Testis (tissue), 3 donors: ENCODE measurements around the gene LDLRAD4. TPM values are rescaled to one million over a fixed set of nuclear protein-coding genes. Genes with fewer than 3 reads are reported as not detected.

Source experiments
- DNase-seq: peaks from one replicate; pipeline ENCODE4 v3.0.0-alpha.2; 2019
- H3K27ac ChIP-seq, 2 donors: fragments of 200-600 bp; sonication (generic); one replicate each; pipeline ENCODE4 v1.5.1; 2019
- H3K27me3 ChIP-seq: fragments of 200-600 bp; sonication (generic); one replicate; pipeline ENCODE4 v1.5.1; 2019
- H3K36me3 ChIP-seq: fragments of 200-600 bp; sonication (generic); one replicate; pipeline ENCODE4 v1.5.1; 2017; ENCODE audit warnings: low read depth; ENCODE audit errors: missing control alignments
- H3K4me1 ChIP-seq: fragments of 200-600 bp; sonication (generic); one replicate; pipeline ENCODE4 v1.5.1; 2019
- H3K4me3 ChIP-seq, 2 donors: fragments of 200-600 bp; sonication (generic); one replicate each; pipeline ENCODE4 v1.5.1; 2017 to 2019
- H3K9me3 ChIP-seq: fragments of 200-600 bp; sonication (generic); one replicate; pipeline ENCODE4 v1.5.1; 2017
- POLR2A ChIP-seq: fragments of 450-650 bp; IDR thresholded peaks from one replicate; pipeline ENCODE4 v1.6.1; 2017; ENCODE audit warnings: antibody characterized with exemption, mild to moderate bottlenecking, moderate library complexity
- WGBS, 2 donors: methylation state at CpG; one replicate each; pipeline ENCODE4 v1.1.5; 2018; 5-methylcytosine and 5-hydroxymethylcytosine counted together
- intact Hi-C: fragments of 100-400 bp; cut with DNase I; formaldehyde crosslinking; loops from one replicate; pipeline ENCODE4 v1.15.1; 2023; ENCODE audit warnings: low total_unique reads
- polyA plus RNA-seq: library from polyadenylated mRNA; stranded (reverse); fragments of 350-450 nt; fragmentation: Illumina TruSeq; extraction: RNeasy Lipid Tissue Mini Kit (QIAGEN cat#74804); gene quantifications from one replicate; pipeline ENCODE4 v1.2.3, GENCODE V29; 2014; ENCODE audit warnings: low read depth, low replicate concordance; ENCODE audit not compliant: insufficient read depth
- total RNA-seq, 2 donors: library from RNA; depleted of rRNA; stranded (reverse); fragments of >200 nt; gene quantifications; one replicate each; pipeline ENCODE4 v1.2.3, GENCODE V29; 2016
- TF ChIP-seq, protein P1 (sequence below), 3 experiments: fragments of 450-650 bp in 2 of 3; fragments of 200-600 bp in 1 of 3; sonication (generic) in 1 of 3; IDR thresholded peaks; one replicate each; pipeline ENCODE4 v1.5.1; 2016 to 2019; ENCODE audit warnings: antibody characterized with exemption in 3 of 3, mild to moderate bottlenecking in 2 of 3, moderate library complexity in 1 of 3

Gene LDLRAD4
- total and polyA plus RNA-seq, 3 donors from 2014 or later, result 22.0 to 42.2 (median 25.9) TPM

DNA sequence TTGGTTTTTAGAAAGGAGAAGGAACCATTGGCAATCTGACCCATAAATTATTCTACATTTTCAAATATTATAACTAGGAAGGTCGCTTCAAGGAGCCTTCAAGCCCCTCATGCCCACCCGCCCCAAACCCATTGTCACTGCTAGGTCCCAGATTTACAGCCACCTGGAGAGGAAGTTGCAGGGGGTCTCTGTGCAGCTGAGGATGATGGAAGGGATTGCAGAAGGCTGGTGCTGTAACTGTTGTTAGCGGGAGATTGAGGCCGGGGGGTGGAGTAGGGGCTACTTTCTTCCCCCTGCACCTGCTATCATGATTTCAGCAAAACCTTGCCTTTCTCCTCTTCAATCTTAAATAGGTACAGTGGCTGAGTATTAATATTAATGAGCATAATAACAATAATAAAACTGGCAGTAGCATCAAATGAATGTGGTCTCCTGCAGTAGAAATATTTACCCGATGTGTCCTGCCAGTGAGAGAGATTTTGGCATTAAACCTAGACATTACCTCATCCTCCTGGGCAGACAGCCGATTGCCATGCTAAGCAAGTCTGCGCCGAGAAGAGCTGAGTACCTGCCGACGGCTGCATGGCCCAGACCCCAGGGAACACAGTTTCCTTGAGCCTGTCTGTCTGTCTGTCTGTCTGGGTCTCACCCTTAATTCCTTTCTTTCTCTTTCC lies 282.4 kb downstream of the LDLRAD4 start:
- no peaks in the 10 kb centered on the region for H3K27me3 ChIP-seq
- H3K27ac ChIP-seq, result no peak overlapping the region
- no peak for TF ChIP-seq POLR2A
- TF ChIP-seq, protein P1, sequence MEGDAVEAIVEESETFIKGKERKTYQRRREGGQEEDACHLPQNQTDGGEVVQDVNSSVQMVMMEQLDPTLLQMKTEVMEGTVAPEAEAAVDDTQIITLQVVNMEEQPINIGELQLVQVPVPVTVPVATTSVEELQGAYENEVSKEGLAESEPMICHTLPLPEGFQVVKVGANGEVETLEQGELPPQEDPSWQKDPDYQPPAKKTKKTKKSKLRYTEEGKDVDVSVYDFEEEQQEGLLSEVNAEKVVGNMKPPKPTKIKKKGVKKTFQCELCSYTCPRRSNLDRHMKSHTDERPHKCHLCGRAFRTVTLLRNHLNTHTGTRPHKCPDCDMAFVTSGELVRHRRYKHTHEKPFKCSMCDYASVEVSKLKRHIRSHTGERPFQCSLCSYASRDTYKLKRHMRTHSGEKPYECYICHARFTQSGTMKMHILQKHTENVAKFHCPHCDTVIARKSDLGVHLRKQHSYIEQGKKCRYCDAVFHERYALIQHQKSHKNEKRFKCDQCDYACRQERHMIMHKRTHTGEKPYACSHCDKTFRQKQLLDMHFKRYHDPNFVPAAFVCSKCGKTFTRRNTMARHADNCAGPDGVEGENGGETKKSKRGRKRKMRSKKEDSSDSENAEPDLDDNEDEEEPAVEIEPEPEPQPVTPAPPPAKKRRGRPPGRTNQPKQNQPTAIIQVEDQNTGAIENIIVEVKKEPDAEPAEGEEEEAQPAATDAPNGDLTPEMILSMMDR (IDR thresholded peaks at IDR 0.05), result no peak
- H3K9me3 ChIP-seq, result no peaks in the 10 kb centered on the region
- H3K4me1 ChIP-seq, result peaks cover 8% of the 10 kb centered on the region
- no peak overlapping the region for H3K4me3 ChIP-seq
- DNase-seq, result peak; percentile 69
- H3K36me3 ChIP-seq, result no peaks in the 10 kb centered on the region
- intact Hi-C loops, result no loop called here
- 42 to 53% methylated on average over 10 of the region's 10 CpGs for WGBS, 2 donors

DNA sequence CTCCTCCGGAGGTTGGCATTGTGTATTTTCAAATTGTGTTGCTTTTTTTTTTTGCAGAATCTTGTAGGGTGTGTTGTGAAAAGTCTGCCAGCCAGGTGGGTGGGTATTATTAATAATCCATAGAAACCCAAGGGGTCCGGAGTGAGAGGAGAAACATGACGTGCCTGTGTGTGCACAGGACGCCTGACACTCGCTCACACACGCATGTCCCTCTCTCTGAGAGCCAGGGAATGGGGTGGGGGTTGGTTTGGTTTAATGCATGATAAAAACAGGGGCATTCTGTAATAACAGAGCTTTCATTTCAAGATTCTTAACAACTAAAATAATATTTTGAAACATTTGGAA lies 283.0 kb downstream of the LDLRAD4 start:
- peaks cover 8% of the 10 kb centered on the region for H3K4me1 ChIP-seq
- no peak for DNase-seq
- no peak overlapping the region for H3K4me3 ChIP-seq
- no peak overlapping the region for H3K27ac ChIP-seq
- no peaks in the 10 kb centered on the region for H3K27me3 ChIP-seq
- no peak for TF ChIP-seq POLR2A
- TF ChIP-seq, protein P1 (IDR thresholded peaks at IDR 0.05), result no peak
- intact Hi-C loops, result no loop called here
- H3K9me3 ChIP-seq, result no peaks in the 10 kb centered on the region
- WGBS, 2 donors, result 51 to 57% methylated on average over 6 of the region's 6 CpGs
- H3K36me3 ChIP-seq, result no peaks in the 10 kb centered on the region

DNA sequence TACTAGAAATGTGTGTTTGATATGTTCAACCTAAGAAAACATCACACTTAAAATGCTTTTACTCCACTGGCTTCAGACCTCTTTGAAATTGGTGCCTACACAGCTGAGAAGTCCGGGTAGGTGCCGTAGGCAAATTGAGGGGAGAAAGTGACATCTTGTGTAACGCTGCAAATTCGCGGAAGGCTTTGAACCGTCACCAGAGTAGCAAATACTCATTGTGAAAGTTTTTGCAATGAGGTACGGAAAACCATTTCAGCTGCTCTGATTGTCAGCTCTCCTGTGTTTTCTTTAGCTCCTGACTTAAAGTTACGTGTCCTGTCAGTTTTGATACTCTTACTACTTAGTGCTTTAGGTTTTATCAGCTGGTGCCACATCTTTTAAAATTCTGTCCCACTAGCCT lies 283.3 kb downstream of the LDLRAD4 start:
- WGBS, 2 donors, result 65 to 68% methylated on average over 8 of the region's 8 CpGs
- H3K4me3 ChIP-seq, result no peak overlapping the region

DNA sequence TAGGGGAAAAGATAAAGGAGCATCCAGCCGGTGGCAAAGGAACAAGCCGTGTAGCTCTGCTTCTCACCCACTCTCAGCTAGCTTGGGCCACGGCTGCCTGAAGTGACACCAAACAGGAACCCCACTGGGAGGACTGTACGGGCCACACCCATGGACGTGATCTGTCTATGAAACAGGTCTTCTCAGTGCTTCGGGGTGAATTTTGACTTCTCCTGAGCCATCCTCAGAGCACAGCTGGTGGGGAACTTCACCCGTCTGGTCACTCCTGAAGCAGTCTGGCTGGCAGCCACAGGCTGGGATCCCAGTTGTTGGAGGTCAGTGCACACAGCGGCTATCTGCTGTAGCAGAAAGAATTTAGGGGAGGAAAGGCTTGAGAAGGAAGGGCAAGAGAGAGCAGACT lies 284.0 kb downstream of the LDLRAD4 start:
- no peaks in the 10 kb centered on the region for H3K9me3 ChIP-seq
- H3K36me3 ChIP-seq, result no peaks in the 10 kb centered on the region
- no peaks in the 10 kb centered on the region for H3K27me3 ChIP-seq
- intact Hi-C loops, result no loop called here
- no peak overlapping the region for H3K4me3 ChIP-seq
- DNase-seq, result peak; percentile 57
- no peak overlapping the region for H3K27ac ChIP-seq
- H3K4me1 ChIP-seq, result peaks cover 8% of the 10 kb centered on the region
- no peak for TF ChIP-seq POLR2A
- TF ChIP-seq, protein P1 (IDR thresholded peaks at IDR 0.05), result no peak
- WGBS, 2 donors, result 32 to 38% methylated on average over 7 to 8 of the region's 8 CpGs

More for the DNA sequence above, 283.3 kb downstream of the LDLRAD4 start:
- no peak for TF ChIP-seq POLR2A
- TF ChIP-seq, protein P1 (IDR thresholded peaks at IDR 0.05), result no peak
- no peaks in the 10 kb centered on the region for H3K9me3 ChIP-seq
- no peaks in the 10 kb centered on the region for H3K36me3 ChIP-seq
- H3K27ac ChIP-seq, result no peak overlapping the region
- H3K27me3 ChIP-seq, result no peaks in the 10 kb centered on the region
- peaks cover 8% of the 10 kb centered on the region for H3K4me1 ChIP-seq
- intact Hi-C loops, result no loop called here
- no peak for DNase-seq

DNA sequence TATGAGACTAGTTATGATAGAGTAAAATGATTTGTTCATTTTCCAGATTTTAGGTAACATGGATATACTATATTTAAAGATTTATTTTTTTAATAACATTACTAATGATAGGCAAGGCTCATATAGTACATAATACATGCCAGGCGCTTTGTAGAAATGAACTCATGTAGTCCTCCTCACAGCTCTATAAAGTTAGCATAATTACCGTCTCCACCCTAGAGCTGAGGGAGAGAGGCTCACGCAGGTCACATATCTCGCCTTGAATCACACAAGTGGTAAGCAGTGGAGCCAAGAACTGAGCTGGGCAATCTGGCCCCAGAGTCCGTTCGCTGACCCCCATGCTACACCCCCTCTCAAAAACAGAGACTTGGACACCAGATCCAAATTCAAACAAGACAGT lies 285.3 kb downstream of the LDLRAD4 start:
- Histone ChIP-seq H3K4me3 (no peak overlapping the region), H3K4me1 (peaks cover 8% of the 10 kb centered on the region), H3K36me3 (no peaks in the 10 kb centered on the region), H3K27ac (no peak overlapping the region), H3K27me3 (no peaks in the 10 kb centered on the region), H3K9me3 (no peaks in the 10 kb centered on the region)
- WGBS, 2 donors, result 78 to 84% methylated on average over 6 of the region's 6 CpGs
- DNase-seq, result no peak
- intact Hi-C loops, result no loop called here
- no peak for TF ChIP-seq POLR2A
- TF ChIP-seq, protein P1 (IDR thresholded peaks at IDR 0.05), result no peak
